MCF 10A (cell line): ENCODE data around the gene SDK2. TPM values are rescaled to one million over a fixed set of nuclear protein-coding genes. Genes with fewer than 3 reads are reported as not detected.
A peak's percentile ranks its signal among the peaks of the same experiment; 100 is the strongest.

ENCODE experiments used
- BruUV-seq: library from RNA; stranded (reverse); fragments of 400-500 nt; replicated peaks from 2 replicates; lab custom pipeline; 2021; lab: Mats Ljungman, UMichigan
- CTCF ChIA-PET: fragments of 300-600 bp; sonication (Branson Sonifier 250); formaldehyde crosslinking; extraction: SDS; loops from one replicate; lab custom pipeline; 2021; ENCODE audit warnings: antibody characterized with exemption, inconsistent platforms; lab: Yijun Ruan, JAX
- POLR2A ChIA-PET: fragments of 300-600, 350-650 bp; sonication (Branson Sonifier 250); formaldehyde crosslinking; extraction: SDS; loops from one replicate; lab custom pipeline; 2020; ENCODE audit warnings: antibody characterized with exemption, inconsistent platforms; lab: Yijun Ruan, JAX
- DNase-seq: peaks from one replicate; pipeline ENCODE4 v3.0.0-alpha.2; 2018; ENCODE audit not compliant: unreplicated experiment
- H3K27ac Mint-ChIP-seq: one replicate; pipeline ENCODE4 v1.8.0; 2022; ENCODE audit warnings: mild to moderate bottlenecking, low read depth, mixed read lengths; ENCODE audit not compliant: unreplicated experiment
- H3K27me3 Mint-ChIP-seq: one replicate; pipeline ENCODE4 v1.8.0; 2022; ENCODE audit warnings: mixed read lengths; ENCODE audit not compliant: insufficient read depth, unreplicated experiment
- H3K36me3 Mint-ChIP-seq: one replicate; pipeline ENCODE4 v1.8.0; 2022; ENCODE audit warnings: mild to moderate bottlenecking, moderate library complexity, mixed read lengths; ENCODE audit not compliant: insufficient read depth, unreplicated experiment
- H3K4me1 Mint-ChIP-seq: one replicate; pipeline ENCODE4 v1.8.0; 2022; ENCODE audit warnings: mixed read lengths; ENCODE audit not compliant: insufficient read depth, unreplicated experiment
- H3K4me3 Mint-ChIP-seq: one replicate; pipeline ENCODE4 v1.8.0; 2022; ENCODE audit warnings: mild to moderate bottlenecking, moderate library complexity, mixed read lengths; ENCODE audit not compliant: unreplicated experiment
- H3K9me3 Mint-ChIP-seq: one replicate; pipeline ENCODE4 v1.8.0; 2022; ENCODE audit warnings: mixed read lengths; ENCODE audit not compliant: unreplicated experiment
- intact Hi-C: fragments of 100-400 bp; cut with micrococcal nuclease; formaldehyde crosslinking; loops from 2 replicates; pipeline ENCODE4 v1.14.1; 2022
- total RNA-seq: library from RNA; stranded (reverse); gene quantifications from 2 replicates; pipeline ENCODE4 v1.2.3, GENCODE V29; 2022
- TF ChIP-seq, protein P1 (sequence below): fragments of 200-600 bp; IDR thresholded peaks from one replicate; pipeline ENCODE4 v1.8.0; 2022; ENCODE audit warnings: antibody characterized with exemption, mild to moderate bottlenecking; ENCODE audit not compliant: unreplicated experiment

Gene SDK2
- total RNA-seq, 1 experiment from 2014 or later, result not detected

DNA sequence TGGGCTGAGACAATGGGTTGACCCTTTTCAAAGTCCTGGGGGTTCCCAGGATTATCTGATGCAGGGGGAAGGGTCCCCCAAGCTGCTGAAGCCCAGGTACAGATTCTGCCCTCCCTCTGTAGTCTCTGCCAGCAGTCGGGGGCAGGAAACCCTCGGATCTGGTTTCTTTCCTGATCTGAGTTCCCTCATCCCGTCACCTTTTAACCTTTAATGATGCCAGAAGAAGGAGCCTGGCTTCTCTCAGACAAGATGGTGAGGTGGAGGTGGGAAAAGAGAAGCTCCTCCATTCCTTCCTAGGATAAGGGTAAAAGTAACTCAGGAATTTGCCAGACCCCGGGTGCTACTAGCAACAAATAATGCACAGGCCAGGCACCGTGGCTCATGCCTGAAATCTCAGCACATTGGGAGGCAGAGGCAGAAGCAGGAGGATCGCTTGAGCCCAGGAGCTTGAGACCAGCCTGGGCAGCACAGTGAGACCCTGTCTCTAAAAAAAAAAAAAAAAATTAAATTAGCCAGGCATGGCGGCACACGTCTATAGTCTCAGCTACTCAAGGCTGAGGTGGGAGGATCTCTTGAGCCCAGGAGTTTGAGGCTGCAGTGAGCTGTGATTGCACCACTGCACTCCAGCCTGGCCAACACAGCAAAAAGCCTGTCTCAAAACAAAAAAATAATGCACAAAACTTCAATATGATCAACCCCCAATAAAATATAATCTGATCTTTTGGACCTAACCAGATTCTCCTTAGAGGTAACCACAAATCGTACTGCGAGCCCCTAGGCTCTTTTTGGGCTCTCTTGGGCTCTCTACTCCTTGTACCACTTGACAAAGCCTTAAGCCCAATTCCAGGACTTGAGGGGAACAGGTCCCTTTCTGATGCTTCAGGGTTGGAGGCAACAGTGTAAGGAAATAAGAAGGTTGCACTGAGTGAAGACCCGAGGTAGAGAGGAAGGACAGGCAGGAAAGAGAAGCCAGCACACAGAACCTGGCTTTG is 338.1 kb downstream of the SDK2 start:
- H3K36me3 Mint-ChIP-seq, result peaks cover 35% of the 10 kb centered on the region
- ChIA-PET POLR2A (interaction anchor here (0.8 to 9.5 kb wide), 6 partner anchors 14 to 76 kb away, joined by 3 to 102 read pairs (median 44); a partner anchor contains a TSS), CTCF (interaction anchor here (0.5 to 2.1 kb wide), 6 partner anchors 9 to 68 kb away, joined by 3 to 10 read pairs (median 4); no protein-coding TSS in a partner anchor)
- intact Hi-C loops, result no loop called here
- TF ChIP-seq, protein P1, sequence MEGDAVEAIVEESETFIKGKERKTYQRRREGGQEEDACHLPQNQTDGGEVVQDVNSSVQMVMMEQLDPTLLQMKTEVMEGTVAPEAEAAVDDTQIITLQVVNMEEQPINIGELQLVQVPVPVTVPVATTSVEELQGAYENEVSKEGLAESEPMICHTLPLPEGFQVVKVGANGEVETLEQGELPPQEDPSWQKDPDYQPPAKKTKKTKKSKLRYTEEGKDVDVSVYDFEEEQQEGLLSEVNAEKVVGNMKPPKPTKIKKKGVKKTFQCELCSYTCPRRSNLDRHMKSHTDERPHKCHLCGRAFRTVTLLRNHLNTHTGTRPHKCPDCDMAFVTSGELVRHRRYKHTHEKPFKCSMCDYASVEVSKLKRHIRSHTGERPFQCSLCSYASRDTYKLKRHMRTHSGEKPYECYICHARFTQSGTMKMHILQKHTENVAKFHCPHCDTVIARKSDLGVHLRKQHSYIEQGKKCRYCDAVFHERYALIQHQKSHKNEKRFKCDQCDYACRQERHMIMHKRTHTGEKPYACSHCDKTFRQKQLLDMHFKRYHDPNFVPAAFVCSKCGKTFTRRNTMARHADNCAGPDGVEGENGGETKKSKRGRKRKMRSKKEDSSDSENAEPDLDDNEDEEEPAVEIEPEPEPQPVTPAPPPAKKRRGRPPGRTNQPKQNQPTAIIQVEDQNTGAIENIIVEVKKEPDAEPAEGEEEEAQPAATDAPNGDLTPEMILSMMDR, result no peak
- peak overlapping the region; percentile 77 for H3K27ac Mint-ChIP-seq
- peaks cover 43% of the 10 kb centered on the region for H3K4me1 Mint-ChIP-seq
- no TSS peak for BruUV-seq
- no peaks in the 10 kb centered on the region for H3K27me3 Mint-ChIP-seq
- no peaks in the 10 kb centered on the region for H3K9me3 Mint-ChIP-seq
- peak overlapping the region; percentile 92 for H3K4me3 Mint-ChIP-seq
- DNase-seq, result peak; percentile 17

DNA sequence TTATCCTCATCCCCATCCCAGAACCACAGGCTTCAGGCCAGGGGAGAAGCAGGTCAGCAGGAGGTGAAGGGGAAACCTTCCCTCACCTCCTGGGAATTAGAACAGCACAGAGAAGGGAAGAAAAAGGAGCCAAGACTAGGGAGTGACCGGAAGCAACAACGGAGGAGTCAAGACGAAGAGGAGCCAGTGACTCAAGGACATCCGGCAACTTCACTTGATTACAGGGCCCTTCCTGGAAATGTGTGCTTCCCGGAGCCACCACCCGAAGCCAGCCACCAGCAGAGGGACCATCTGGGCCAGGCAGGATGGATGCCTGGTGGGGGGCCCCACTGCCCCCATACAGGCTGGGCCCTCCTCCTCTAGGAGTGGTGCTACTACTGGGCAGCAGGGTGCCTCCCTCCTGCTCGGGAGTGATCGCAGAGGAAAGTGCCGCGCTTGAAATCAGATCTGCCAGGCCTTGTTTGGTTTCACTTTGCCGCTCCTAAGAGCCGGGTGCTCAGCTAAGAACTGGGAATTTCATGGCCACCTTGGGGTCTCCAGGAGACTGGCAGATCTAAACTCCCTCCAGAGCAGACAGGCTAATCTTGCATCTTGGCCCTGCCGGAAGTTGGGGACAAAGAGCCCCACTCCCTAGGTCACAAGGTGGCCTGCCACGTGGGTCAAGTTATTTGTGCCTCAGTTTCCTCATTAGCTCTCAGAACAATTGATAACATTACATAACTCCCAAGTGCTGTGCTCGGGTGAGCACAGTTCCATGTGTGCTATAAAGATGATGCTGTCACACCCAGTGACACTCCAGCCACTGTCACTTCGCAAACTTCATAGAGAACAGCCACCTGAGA is 339.1 kb downstream of the SDK2 start:
- ChIA-PET POLR2A (interaction anchor here (1.2 to 9.5 kb wide), 4 partner anchors 13 to 75 kb away, joined by 5 to 102 read pairs (median 90); a partner anchor contains a TSS), CTCF (interaction anchor here (0.5 to 1.8 kb wide), 3 partner anchors 8 to 65 kb away, joined by 3 to 10 read pairs (median 3); no protein-coding TSS in a partner anchor)
- Mint-ChIP-seq H3K9me3 (no peaks in the 10 kb centered on the region), H3K4me1 (peaks cover 46% of the 10 kb centered on the region), H3K36me3 (peaks cover 29% of the 10 kb centered on the region), H3K4me3 (peak overlapping the region; percentile 61), H3K27me3 (no peaks in the 10 kb centered on the region), H3K27ac (peak overlapping the region; percentile 77)
- intact Hi-C loops, result no loop called here
- TSS peak; percentile 89 for BruUV-seq
- TF ChIP-seq, protein P1, result no peak
- DNase-seq, result peak; percentile 84

DNA sequence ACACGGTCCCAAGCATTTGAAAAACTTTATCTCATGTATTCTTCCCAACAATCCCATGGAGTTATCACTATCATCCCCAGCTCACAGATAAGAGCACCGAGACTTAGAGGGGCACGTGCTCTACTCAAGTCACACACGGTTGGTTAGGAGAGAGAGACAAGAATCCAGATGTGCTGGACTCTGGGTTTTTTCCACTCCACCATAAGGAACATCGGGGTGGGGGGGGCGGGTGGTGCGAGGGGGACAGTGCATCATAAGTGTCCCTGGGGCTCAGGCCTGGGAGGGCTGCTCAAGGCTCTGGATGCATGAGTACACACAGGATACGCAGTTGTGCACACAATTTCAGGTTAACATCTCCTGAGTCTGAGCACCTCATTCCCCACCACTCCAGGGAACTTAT is 339.8 kb downstream of the SDK2 start:
- BruUV-seq, result no TSS peak
- POLR2A ChIA-PET, result interaction anchor here (0.6 to 9.5 kb wide), 4 partner anchors 13 to 74 kb away, joined by 3 to 102 read pairs (median 44); a partner anchor contains a TSS

More for the DNA sequence above, 339.8 kb downstream of the SDK2 start:
- H3K36me3 Mint-ChIP-seq, result peaks cover 28% of the 10 kb centered on the region
- H3K27me3 Mint-ChIP-seq, result no peaks in the 10 kb centered on the region
- H3K27ac Mint-ChIP-seq, result peak overlapping the region; percentile 77
- H3K9me3 Mint-ChIP-seq, result no peaks in the 10 kb centered on the region
- CTCF ChIA-PET, result no interaction called here
- H3K4me3 Mint-ChIP-seq, result peak overlapping the region; percentile 61
- H3K4me1 Mint-ChIP-seq, result peaks cover 48% of the 10 kb centered on the region
- intact Hi-C loops, result no loop called here
- TF ChIP-seq, protein P1, result no peak
- DNase-seq, result no peak
